Measurements from ENCODE around the gene ABCA3.

DNA sequence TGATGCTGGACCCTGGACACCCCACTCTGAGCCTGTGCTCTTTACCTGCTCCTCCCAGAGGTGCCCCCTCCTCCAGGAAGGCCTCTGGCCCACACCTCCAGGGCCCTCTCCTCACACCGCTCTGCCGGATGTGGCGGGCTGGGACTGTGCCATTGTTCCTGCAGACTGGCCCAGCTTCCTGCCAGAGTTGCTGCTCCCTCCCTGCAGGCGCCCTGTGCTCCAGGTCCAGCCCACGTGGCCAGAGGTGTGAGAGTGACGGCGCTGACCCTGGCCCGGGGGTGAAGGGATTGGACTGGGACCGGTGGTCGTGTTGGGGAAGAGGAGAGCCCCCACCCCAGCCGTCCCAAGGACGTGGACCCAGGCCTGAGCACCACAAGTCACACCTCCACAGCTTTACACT, 111.4 kb downstream of the ABCA3 start:
- TF ChIP-seq, protein P1, sequence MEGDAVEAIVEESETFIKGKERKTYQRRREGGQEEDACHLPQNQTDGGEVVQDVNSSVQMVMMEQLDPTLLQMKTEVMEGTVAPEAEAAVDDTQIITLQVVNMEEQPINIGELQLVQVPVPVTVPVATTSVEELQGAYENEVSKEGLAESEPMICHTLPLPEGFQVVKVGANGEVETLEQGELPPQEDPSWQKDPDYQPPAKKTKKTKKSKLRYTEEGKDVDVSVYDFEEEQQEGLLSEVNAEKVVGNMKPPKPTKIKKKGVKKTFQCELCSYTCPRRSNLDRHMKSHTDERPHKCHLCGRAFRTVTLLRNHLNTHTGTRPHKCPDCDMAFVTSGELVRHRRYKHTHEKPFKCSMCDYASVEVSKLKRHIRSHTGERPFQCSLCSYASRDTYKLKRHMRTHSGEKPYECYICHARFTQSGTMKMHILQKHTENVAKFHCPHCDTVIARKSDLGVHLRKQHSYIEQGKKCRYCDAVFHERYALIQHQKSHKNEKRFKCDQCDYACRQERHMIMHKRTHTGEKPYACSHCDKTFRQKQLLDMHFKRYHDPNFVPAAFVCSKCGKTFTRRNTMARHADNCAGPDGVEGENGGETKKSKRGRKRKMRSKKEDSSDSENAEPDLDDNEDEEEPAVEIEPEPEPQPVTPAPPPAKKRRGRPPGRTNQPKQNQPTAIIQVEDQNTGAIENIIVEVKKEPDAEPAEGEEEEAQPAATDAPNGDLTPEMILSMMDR (IDR thresholded peaks at IDR 0.05), result no peak
- no peak for TF ChIP-seq POLR2A (IDR thresholded peaks at IDR 0.05)
- no peak for TF ChIP-seq EP300 (IDR thresholded peaks at IDR 0.05)
